GM21390 (cell line): ENCODE measurements around the gene INAFM1.

Source experiments
- ATAC-seq: cut with Tn5 transposase; IDR thresholded peaks from one replicate; pipeline ENCODE4 v1.9.1; 2021; ENCODE audit not compliant: unreplicated experiment

The INAFM1 gene

DNA sequence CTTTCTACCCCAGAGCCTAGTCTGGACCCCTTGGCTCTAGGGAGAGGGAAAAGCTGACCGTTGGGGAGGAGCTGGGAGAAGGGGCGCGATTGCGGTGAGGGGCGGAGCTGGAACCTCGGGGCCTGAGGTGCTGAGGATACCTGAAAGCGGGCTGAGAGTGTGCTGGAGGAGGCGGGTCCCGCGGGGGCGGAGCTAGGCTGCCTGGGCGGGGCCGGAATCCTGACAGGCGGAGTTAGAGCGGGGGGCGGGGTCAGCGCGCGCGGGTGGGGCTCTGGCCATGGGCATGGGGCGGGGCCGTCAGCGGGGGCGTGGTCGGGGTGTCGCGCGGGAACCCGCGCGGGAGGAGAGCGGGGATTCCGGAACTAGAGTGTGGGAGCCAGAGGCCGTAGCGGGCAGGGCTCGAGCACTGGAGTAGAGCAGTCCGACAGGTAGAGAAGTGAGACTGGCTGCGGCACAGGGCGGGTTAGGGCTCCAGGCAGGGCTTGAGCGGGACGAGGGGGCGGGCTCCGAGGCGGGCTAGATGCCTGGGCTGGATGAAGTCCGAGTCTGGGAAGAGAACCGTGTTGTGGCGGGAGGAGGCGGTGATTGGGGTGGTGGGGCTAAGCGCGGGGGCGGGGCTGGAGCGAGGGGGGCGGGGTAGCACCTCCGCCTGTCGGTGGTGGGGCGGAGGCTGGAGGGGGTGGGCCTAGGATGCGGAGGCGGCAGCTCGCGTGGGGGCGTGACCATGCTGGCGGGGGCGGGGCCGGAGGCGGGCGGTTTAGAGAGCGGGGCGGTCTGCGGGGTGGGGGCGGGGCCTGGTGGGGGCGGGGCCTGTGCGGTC is at the start of gene INAFM1:
INAFM1 (plus strand) TSS at position 815 of the 820 bp plus-strand sequence. CDS start 35 bp downstream, outside the sequence.
- peak; percentile 49 for ATAC-seq

DNA sequence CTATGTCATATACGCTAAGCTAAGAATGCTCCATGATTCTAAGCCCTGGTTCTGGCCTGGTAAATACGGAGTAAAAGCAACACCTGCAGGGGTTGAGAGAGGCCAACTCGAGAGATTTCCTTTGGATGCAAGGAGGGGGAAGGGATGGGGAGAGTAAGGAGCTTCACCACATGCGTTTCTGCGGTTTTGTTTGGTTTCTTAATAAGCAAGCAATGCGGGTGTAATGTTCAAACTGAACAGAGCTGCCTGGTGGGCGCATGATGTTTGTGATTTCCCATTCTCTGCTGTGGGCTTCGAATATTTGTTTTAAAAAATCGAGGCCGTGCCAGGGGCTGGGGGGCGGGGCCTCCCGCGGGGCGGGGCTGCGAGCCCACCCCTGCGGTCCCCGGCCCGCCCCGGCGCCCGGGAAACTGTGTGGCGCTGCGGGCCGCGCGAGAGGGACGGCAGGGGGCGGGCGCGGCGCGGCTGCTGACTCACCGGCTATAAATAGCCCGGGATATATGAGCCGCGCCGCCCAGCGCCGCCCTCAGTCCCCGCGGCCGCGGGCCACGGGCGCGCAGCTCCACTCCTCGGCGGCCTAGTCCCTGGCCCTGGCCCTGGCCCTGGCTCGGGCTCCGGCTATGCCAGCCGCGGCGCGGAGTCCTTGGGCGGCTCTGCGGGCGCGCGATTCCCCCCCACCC is 48.8 kb upstream of the INAFM1 start:
- peak; percentile 32 for ATAC-seq

- ATAC-seq: peak; percentile 24
Observed at GRCh38 chr19:47226426-47227351, 48.0 kb upstream of the INAFM1 start.

DNA sequence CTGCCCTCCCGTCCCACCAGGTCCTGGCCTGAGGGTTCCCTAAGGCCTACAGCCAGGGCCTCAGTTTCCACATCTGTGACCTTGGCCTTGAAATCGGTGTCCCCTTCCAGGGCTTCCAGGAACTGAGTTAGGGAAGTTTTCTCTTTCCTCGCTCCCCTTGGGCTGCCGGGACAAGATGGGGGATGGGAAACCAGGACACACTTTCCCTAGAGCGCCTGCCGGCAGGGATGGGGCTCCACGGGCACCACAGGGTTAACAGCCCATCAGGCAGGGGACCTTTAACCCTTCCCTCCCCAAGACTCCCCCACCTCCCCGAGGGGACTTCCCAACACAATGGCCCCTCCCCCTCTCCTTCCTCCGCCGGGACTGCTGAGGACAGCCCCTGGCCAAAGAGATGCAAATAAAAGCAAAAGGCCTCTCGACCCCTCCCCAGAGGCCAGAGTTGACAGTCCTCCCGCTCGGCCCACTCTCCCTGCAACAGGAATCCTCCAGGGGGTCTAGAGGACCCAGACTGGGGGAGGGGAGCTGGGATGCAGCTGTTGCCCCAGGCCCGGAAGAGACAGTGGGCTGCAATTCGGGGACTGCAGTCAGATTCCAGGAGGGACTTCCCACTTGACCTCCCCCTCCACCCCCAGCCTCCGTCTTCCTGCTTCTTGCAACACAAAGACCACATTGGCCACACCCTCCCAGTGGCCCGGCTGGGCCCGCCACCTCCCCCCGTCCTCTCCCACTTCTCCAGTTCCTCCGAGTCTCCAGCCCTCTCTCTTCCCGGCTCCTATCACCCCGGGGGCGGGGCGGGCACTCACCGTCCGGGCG is 47.1 kb upstream of the INAFM1 start:
- ATAC-seq: no peak

GRCh38 chr19:47228168-47228936 is 46.3 kb upstream of the INAFM1 start:
- no peak for ATAC-seq

GRCh38 chr19:47228937-47229675 is 45.6 kb upstream of the INAFM1 start:
- ATAC-seq: no peak

GRCh38 chr19:47229676-47230053 is 45.0 kb upstream of the INAFM1 start:
- no peak for ATAC-seq

GRCh38 chr19:47230054-47230920 is 44.4 kb upstream of the INAFM1 start:
- no peak for ATAC-seq

DNA sequence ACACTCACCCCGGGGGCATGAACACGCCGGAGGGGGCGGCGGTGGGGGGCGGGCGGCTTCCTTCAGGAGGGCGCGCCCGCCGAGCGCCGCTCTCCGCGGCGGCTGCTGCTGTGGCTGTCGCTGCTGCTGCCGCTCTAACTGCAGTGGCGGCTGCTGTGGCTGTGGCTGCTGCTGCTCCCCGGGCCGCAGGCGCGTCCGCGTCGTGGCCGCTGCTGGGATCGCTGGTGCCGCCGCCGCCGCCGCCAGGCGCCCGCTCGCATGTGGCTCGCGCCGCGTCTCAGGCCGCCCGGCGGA is 43.8 kb upstream of the INAFM1 start, which contains the start of gene BBC3:
BBC3 (minus strand) TSS at position 279 of the 294 bp plus-strand sequence. CDS start 2,768 bp downstream, outside the sequence.
- ATAC-seq: no peak

- ATAC-seq: no peak
Observed at GRCh38 chr19:47231215-47232054, 43.2 kb upstream of the INAFM1 start.

GRCh38 chr19:47232422-47233211 is 42.1 kb upstream of the INAFM1 start:
- no peak for ATAC-seq

GRCh38 chr19:47236072-47236675 is 38.5 kb upstream of the INAFM1 start:
- no peak for ATAC-seq

GRCh38 chr19:47239152-47239551 is 35.5 kb upstream of the INAFM1 start:
- no peak for ATAC-seq

GRCh38 chr19:47239610-47240296 is 34.9 kb upstream of the INAFM1 start:
- ATAC-seq: no peak

GRCh38 chr19:47240556-47240955 is 34.1 kb upstream of the INAFM1 start:
- no peak for ATAC-seq
